GM13977 (cell line): ENCODE results near the gene TNFSF12.

Experiments
- DNase-seq: peaks from one replicate; pipeline ENCODE4 v3.0.0; 2012; ENCODE audit warnings: low spot score
- CTCF ChIP-seq: IDR thresholded peaks from 2 replicates; pipeline ENCODE4 v1.5.1; 2012; ENCODE audit warnings: mild to moderate bottlenecking, control low read depth; ENCODE audit not compliant: insufficient read depth; ENCODE audit errors: extremely low read depth, missing control alignments
- in situ Hi-C: fragments of 300-500 bp; cut with MboI; formaldehyde crosslinking; loops from one replicate; pipeline ENCODE4 v1.12.0; 2022; ENCODE audit warnings: low sequenced_read_pairs, low pct_unique_long_range_greater_than_20kb, mixed read lengths, inconsistent platforms; ENCODE audit not compliant: unreplicated experiment

TNFSF12 gene

GRCh38 chr17:7558544-7559319 is 9.9 kb downstream of the TNFSF12 start, which contains the start of gene TNFSF13:
Gene TNFSF13, plus strand, starts transcription at chr17:7558750. Its CDS starts 290 bp downstream, at chr17:7559040.
- no peak for TF ChIP-seq CTCF
- no peak for DNase-seq
- in situ Hi-C loops, result loop anchor here (5.0 to 25.0 kb wide), 2 partner anchors 41 to 196 kb away; partner anchors contain the start of genes KCTD11 and TMEM95

- in situ Hi-C loops, result loop anchor here (5.0 to 25.0 kb wide), 2 partner anchors 42 to 197 kb away; partner anchors contain the start of genes KCTD11 and TMEM95
- TF ChIP-seq CTCF, result no peak
- no peak for DNase-seq
Observed at GRCh38 chr17:7559320-7560171, 10.7 kb downstream of the TNFSF12 start.

GRCh38 chr17:7560172-7561027 is 11.5 kb downstream of the TNFSF12 start:
- TF ChIP-seq CTCF, result peak; percentile 69
- in situ Hi-C loops, result loop anchor here (25.0 kb wide), 1 partner anchor 198 kb away; the partner anchor contains the start of genes KCTD11 and TMEM95
- DNase-seq, result peak; percentile 66

GRCh38 chr17:7561028-7561575 is 12.2 kb downstream of the TNFSF12 start:
- peak; percentile 94 for TF ChIP-seq CTCF
- DNase-seq, result peak; percentile 94
- in situ Hi-C loops, result loop anchor here (25.0 kb wide), 1 partner anchor 199 kb away; the partner anchor contains the start of genes KCTD11 and TMEM95

DNA sequence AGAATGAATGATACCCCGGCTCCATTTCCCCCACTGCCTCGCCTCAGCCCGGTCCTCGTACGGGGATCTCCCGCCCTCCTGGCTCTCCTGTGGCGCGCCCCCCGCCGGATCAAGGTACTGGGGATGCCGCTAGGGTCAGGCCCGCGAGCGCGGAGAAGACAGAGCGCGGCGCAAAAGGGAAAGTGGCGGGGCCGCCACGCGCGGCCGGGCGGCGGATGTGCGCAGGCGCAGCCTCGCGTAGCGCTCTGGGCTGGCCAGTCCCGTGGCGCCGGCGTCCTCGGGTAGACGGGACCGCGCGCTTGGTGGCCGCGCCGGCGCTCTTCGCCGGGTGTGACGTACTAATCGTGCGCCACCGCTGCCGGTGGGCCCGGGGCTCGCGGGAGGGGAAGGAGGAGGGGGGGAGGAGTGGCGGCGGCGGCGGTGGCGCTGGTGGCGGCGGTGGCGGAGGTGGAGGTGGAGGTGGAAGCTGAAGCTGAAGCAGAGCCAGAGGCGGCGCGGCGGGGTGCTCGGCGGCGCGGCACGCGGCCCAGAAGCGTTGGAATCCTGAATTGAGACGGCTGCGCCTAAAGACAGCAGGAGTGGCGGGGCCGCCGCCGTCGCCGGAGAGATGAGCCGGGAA is 12.8 kb downstream of the TNFSF12 start, which contains the start of gene SENP3:
Gene SENP3, plus strand, starts transcription at position 331 of the 619 bp plus-strand sequence. CDS start 1,158 bp downstream, outside the sequence.
- in situ Hi-C loops, result loop anchor here (25.0 kb wide), 1 partner anchor 199 kb away; the partner anchor contains the start of genes KCTD11 and TMEM95
- TF ChIP-seq CTCF, result no peak
- peak; percentile 100 for DNase-seq
